GM12878 (cell line): ENCODE results near the gene NES.

Experiments used
- EP300 ChIP-seq, 2 experiments: fragments of 150-350 bp in 1 of 2; IDR thresholded peaks; 2 replicates each; pipeline ENCODE4 v1.6.1; 2011 to 2012; ENCODE audit warnings: low read depth in 2 of 2, low read length in 2 of 2, borderline replicate concordance in 1 of 2, improper control_type of control experiment in 1 of 2, inconsistent platforms in 1 of 2; ENCODE audit not compliant: control insufficient read depth in 1 of 2
- EZH2 ChIP-seq: IDR thresholded peaks from 2 replicates; pipeline ENCODE4 v1.6.1; 2012; ENCODE audit warnings: low read depth, mild to moderate bottlenecking, control low read depth, inconsistent platforms, low read length, borderline replicate concordance; ENCODE audit not compliant: control insufficient read depth
- IRF3 ChIP-seq: fragments of 450-650 bp; IDR thresholded peaks from 2 replicates; pipeline ENCODE4 v1.6.1; 2014; ENCODE audit warnings: mild to moderate bottlenecking
- MYC ChIP-seq: IDR thresholded peaks from 2 replicates; pipeline ENCODE4 v1.6.1; 2011; ENCODE audit warnings: mild to moderate bottlenecking, low read length, moderate library complexity, inconsistent platforms; ENCODE audit not compliant: insufficient read depth, insufficient replicate concordance, insufficient read length, severe bottlenecking
- POLR2A ChIP-seq: IDR thresholded peaks from 2 replicates; pipeline ENCODE4 v1.6.1; 2011; ENCODE audit warnings: low read depth, mild to moderate bottlenecking, low read length
- POLR2AphosphoS5 ChIP-seq: IDR thresholded peaks from 2 replicates; pipeline ENCODE4 v1.6.1; 2011; ENCODE audit warnings: mild to moderate bottlenecking, low read length, inconsistent platforms
- SIX5 ChIP-seq: IDR thresholded peaks from 2 replicates; pipeline ENCODE4 v1.6.1; 2011; ENCODE audit warnings: mild to moderate bottlenecking, low read depth, low read length, moderate library complexity; ENCODE audit not compliant: severe bottlenecking
- SPI1 ChIP-seq: IDR thresholded peaks from 2 replicates; pipeline ENCODE4 v1.6.1; 2011; ENCODE audit warnings: low read depth, mild to moderate bottlenecking, low read length, moderate library complexity, borderline replicate concordance; ENCODE audit not compliant: insufficient read depth
- TCF3 ChIP-seq: IDR thresholded peaks from 2 replicates; pipeline ENCODE4 v1.6.1; 2012; ENCODE audit warnings: low read depth, mild to moderate bottlenecking, low read length, borderline replicate concordance; ENCODE audit not compliant: insufficient read depth
- ZBTB11 ChIP-seq: fragments of 450-650 bp; formaldehyde crosslinking; IDR thresholded peaks from 2 replicates; pipeline ENCODE4 v1.5.0; 2022; ENCODE audit warnings: mild to moderate bottlenecking, missing genetic modification characterization
- ZNF274 ChIP-seq: IDR thresholded peaks from one replicate; pipeline ENCODE4 v1.8.0; 2011; ENCODE audit not compliant: insufficient read length, insufficient read depth
- TF ChIP-seq, protein P1 (sequence below): fragments of 450-650 bp; IDR thresholded peaks from 2 replicates; pipeline ENCODE4 v1.6.1; 2017; ENCODE audit warnings: low read depth, mild to moderate bottlenecking, moderate library complexity
- TF ChIP-seq, protein P2 (sequence below): IDR thresholded peaks from 2 replicates; pipeline ENCODE4 v1.6.1; 2012; ENCODE audit warnings: low read depth, low read length, improper control_type of control experiment
- TF ChIP-seq, protein P3 (sequence below), 3 experiments: IDR thresholded peaks in 2 of 3; conservative IDR thresholded peaks in 1 of 3; 2 replicates each; pipeline ENCODE4 v1.5.1; 2011; ENCODE audit warnings: low read depth in 3 of 3, low read length in 3 of 3, mild to moderate bottlenecking in 3 of 3, control low read depth in 2 of 3, moderate library complexity in 2 of 3, inconsistent platforms in 1 of 3, mixed read lengths in 1 of 3; ENCODE audit not compliant: control insufficient read depth in 2 of 3, insufficient read depth in 1 of 3; ENCODE audit errors: extremely low read depth in 1 of 3

GRCh38 chr1:156627313-156627880 lies 49.8 kb downstream of the NES start:
- TF ChIP-seq EP300 (IDR thresholded peaks at IDR 0.05; ENCODE audit: borderline replicate concordance in 1 of 2, control insufficient read depth in 1 of 2, low read depth in 2 of 2, low read length in 2 of 2) (no peak), POLR2AphosphoS5 (no peak), MYC (no peak), EZH2 (no peak), ZNF274 (no peak), TCF3 (no peak), ZBTB11 (CRISPR knock-in tag) (no peak), SIX5 (no peak), IRF3 (no peak), POLR2A (no peak), SPI1 (no peak)
- TF ChIP-seq, protein P1, sequence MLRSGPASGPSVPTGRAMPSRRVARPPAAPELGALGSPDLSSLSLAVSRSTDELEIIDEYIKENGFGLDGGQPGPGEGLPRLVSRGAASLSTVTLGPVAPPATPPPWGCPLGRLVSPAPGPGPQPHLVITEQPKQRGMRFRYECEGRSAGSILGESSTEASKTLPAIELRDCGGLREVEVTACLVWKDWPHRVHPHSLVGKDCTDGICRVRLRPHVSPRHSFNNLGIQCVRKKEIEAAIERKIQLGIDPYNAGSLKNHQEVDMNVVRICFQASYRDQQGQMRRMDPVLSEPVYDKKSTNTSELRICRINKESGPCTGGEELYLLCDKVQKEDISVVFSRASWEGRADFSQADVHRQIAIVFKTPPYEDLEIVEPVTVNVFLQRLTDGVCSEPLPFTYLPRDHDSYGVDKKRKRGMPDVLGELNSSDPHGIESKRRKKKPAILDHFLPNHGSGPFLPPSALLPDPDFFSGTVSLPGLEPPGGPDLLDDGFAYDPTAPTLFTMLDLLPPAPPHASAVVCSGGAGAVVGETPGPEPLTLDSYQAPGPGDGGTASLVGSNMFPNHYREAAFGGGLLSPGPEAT = no peak
- TF ChIP-seq, protein P2, sequence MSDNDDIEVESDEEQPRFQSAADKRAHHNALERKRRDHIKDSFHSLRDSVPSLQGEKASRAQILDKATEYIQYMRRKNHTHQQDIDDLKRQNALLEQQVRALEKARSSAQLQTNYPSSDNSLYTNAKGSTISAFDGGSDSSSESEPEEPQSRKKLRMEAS = no peak
- TF ChIP-seq, protein P3, sequence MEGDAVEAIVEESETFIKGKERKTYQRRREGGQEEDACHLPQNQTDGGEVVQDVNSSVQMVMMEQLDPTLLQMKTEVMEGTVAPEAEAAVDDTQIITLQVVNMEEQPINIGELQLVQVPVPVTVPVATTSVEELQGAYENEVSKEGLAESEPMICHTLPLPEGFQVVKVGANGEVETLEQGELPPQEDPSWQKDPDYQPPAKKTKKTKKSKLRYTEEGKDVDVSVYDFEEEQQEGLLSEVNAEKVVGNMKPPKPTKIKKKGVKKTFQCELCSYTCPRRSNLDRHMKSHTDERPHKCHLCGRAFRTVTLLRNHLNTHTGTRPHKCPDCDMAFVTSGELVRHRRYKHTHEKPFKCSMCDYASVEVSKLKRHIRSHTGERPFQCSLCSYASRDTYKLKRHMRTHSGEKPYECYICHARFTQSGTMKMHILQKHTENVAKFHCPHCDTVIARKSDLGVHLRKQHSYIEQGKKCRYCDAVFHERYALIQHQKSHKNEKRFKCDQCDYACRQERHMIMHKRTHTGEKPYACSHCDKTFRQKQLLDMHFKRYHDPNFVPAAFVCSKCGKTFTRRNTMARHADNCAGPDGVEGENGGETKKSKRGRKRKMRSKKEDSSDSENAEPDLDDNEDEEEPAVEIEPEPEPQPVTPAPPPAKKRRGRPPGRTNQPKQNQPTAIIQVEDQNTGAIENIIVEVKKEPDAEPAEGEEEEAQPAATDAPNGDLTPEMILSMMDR (IDR thresholded peaks at IDR 0.05 in 2 of 3, conservative IDR thresholded peaks at IDR 0.05 in 1 of 3; ENCODE audit: control insufficient read depth in 2 of 3, extremely low read depth in 1 of 3, insufficient read depth in 1 of 3, low read depth in 3 of 3, low read length in 3 of 3) = peak; percentile 61 to 68 (median 67)
